ENCODE results near the gene FHIP2A.
"Not testable (repeated sequence)": the region's sequence is repeated elsewhere in the genome, so short reads cannot be mapped to it uniquely, and the experiment has no call there.

The FHIP2A gene

GRCh38 chr10:114855776-114856543 is 34.4 kb downstream of the FHIP2A start:
- H3K36me3 ChIP-seq (ENCODE audit: control insufficient read depth in 1 of 2, insufficient read depth in 2 of 2, low read length in 2 of 2), result peaks cover 22 to 51% of the 10 kb centered on the region in 2 donors
- H3K9me3 ChIP-seq (ENCODE audit: control insufficient read depth in 1 of 2, low read length in 2 of 2), result no peaks in the 10 kb centered on the region
- H3K4me1 ChIP-seq (ENCODE audit: control insufficient read depth in 1 of 2, insufficient read depth in 2 of 2, low read length in 2 of 2), result peaks cover 2 to 8% of the 10 kb centered on the region in 2 donors
- H3K9ac ChIP-seq (ENCODE audit: low read depth in 1 of 2, low read length in 2 of 2), result no peak overlapping the region
- H3K4me3 ChIP-seq (ENCODE audit: low read depth in 1 of 2, low read length in 2 of 2), result no peak overlapping the region
- no peak overlapping the region for H3K27ac ChIP-seq (ENCODE audit: low read depth, low read length)
- no peaks in the 10 kb centered on the region for H3K27me3 ChIP-seq (ENCODE audit: control insufficient read depth in 1 of 2, insufficient read depth in 2 of 2, low read length in 2 of 2)

GRCh38 chr10:114856544-114857287 is 35.1 kb downstream of the FHIP2A start:
- Histone ChIP-seq H3K4me1 (ENCODE audit: control insufficient read depth in 1 of 2, insufficient read depth in 2 of 2, low read length in 2 of 2) (peaks cover 2 to 8% of the 10 kb centered on the region in 2 donors), H3K36me3 (ENCODE audit: control insufficient read depth in 1 of 2, insufficient read depth in 2 of 2, low read length in 2 of 2) (peaks cover 26 to 58% of the 10 kb centered on the region in 2 donors)

GRCh38 chr10:114857288-114857565 is 35.6 kb downstream of the FHIP2A start:
- H3K9ac ChIP-seq (ENCODE audit: low read depth in 1 of 2, low read length in 2 of 2); H3K27ac ChIP-seq (ENCODE audit: low read depth, low read length); H3K27me3 ChIP-seq (ENCODE audit: control insufficient read depth in 1 of 2, insufficient read depth in 2 of 2, low read length in 2 of 2); H3K9me3 ChIP-seq (ENCODE audit: control insufficient read depth in 1 of 2, low read length in 2 of 2); H3K4me1 ChIP-seq (ENCODE audit: control insufficient read depth in 1 of 2, insufficient read depth in 2 of 2, low read length in 2 of 2); H3K4me3 ChIP-seq (ENCODE audit: low read depth in 1 of 2, low read length in 2 of 2): not testable (repeated sequence)
- peaks cover 26 to 58% of the 10 kb centered on the region in 2 donors for H3K36me3 ChIP-seq (ENCODE audit: control insufficient read depth in 1 of 2, insufficient read depth in 2 of 2, low read length in 2 of 2)

More at GRCh38 chr10:114856544-114857287, 35.1 kb downstream of the FHIP2A start:
- no peak overlapping the region for H3K27ac ChIP-seq (ENCODE audit: low read depth, low read length)
- H3K27me3 ChIP-seq (ENCODE audit: control insufficient read depth in 1 of 2, insufficient read depth in 2 of 2, low read length in 2 of 2), result no peaks in the 10 kb centered on the region
- no peaks in the 10 kb centered on the region for H3K9me3 ChIP-seq (ENCODE audit: control insufficient read depth in 1 of 2, low read length in 2 of 2)
- no peak overlapping the region for H3K4me3 ChIP-seq (ENCODE audit: low read depth in 1 of 2, low read length in 2 of 2)
- no peak overlapping the region for H3K9ac ChIP-seq (ENCODE audit: low read depth in 1 of 2, low read length in 2 of 2)

GRCh38 chr10:114857922-114858629 is 36.5 kb downstream of the FHIP2A start:
- no peaks in the 10 kb centered on the region for H3K9me3 ChIP-seq (ENCODE audit: control insufficient read depth in 1 of 2, low read length in 2 of 2)
- H3K4me1 ChIP-seq (ENCODE audit: control insufficient read depth in 1 of 2, insufficient read depth in 2 of 2, low read length in 2 of 2), result peaks cover 2 to 8% of the 10 kb centered on the region in 2 donors
- H3K4me3 ChIP-seq (ENCODE audit: low read depth in 1 of 2, low read length in 2 of 2), result no peak overlapping the region
- no peaks in the 10 kb centered on the region for H3K27me3 ChIP-seq (ENCODE audit: control insufficient read depth in 1 of 2, insufficient read depth in 2 of 2, low read length in 2 of 2)
- peaks cover 29 to 56% of the 10 kb centered on the region in 2 donors for H3K36me3 ChIP-seq (ENCODE audit: control insufficient read depth in 1 of 2, insufficient read depth in 2 of 2, low read length in 2 of 2)
- no peak overlapping the region for H3K9ac ChIP-seq (ENCODE audit: low read depth in 1 of 2, low read length in 2 of 2)
- H3K27ac ChIP-seq (ENCODE audit: low read depth, low read length), result no peak overlapping the region

- Histone ChIP-seq H3K27me3 (ENCODE audit: control insufficient read depth in 1 of 2, insufficient read depth in 2 of 2, low read length in 2 of 2) (no peaks in the 10 kb centered on the region), H3K9me3 (ENCODE audit: control insufficient read depth in 1 of 2, low read length in 2 of 2) (no peaks in the 10 kb centered on the region), H3K27ac (ENCODE audit: low read depth, low read length) (no peak overlapping the region), H3K9ac (ENCODE audit: low read depth in 1 of 2, low read length in 2 of 2) (no peak overlapping the region), H3K4me1 (ENCODE audit: control insufficient read depth in 1 of 2, insufficient read depth in 2 of 2, low read length in 2 of 2) (peaks cover 2 to 8% of the 10 kb centered on the region in 2 donors), H3K36me3 (ENCODE audit: control insufficient read depth in 1 of 2, insufficient read depth in 2 of 2, low read length in 2 of 2) (peaks cover 29 to 56% of the 10 kb centered on the region in 2 donors), H3K4me3 (ENCODE audit: low read depth in 1 of 2, low read length in 2 of 2) (no peak overlapping the region)
Measured at GRCh38 chr10:114859222-114859621, 37.6 kb downstream of the FHIP2A start.

- Histone ChIP-seq H3K4me3 (ENCODE audit: low read depth in 1 of 2, low read length in 2 of 2) (no peak overlapping the region), H3K9ac (ENCODE audit: low read depth in 1 of 2, low read length in 2 of 2) (no peak overlapping the region), H3K36me3 (ENCODE audit: control insufficient read depth in 1 of 2, insufficient read depth in 2 of 2, low read length in 2 of 2) (peaks cover 22 to 30% of the 10 kb centered on the region in 2 donors), H3K27ac (ENCODE audit: low read depth, low read length) (no peak overlapping the region), H3K4me1 (ENCODE audit: control insufficient read depth in 1 of 2, insufficient read depth in 2 of 2, low read length in 2 of 2) (peaks cover 2 to 8% of the 10 kb centered on the region in 2 donors), H3K9me3 (ENCODE audit: control insufficient read depth in 1 of 2, low read length in 2 of 2) (no peaks in the 10 kb centered on the region), H3K27me3 (ENCODE audit: control insufficient read depth in 1 of 2, insufficient read depth in 2 of 2, low read length in 2 of 2) (no peaks in the 10 kb centered on the region)
Measured at GRCh38 chr10:114862456-114862855, 40.9 kb downstream of the FHIP2A start.

- Histone ChIP-seq H3K4me3 (ENCODE audit: low read depth in 1 of 2, low read length in 2 of 2) (no peak overlapping the region), H3K9me3 (ENCODE audit: control insufficient read depth in 1 of 2, low read length in 2 of 2) (no peaks in the 10 kb centered on the region), H3K27me3 (ENCODE audit: control insufficient read depth in 1 of 2, insufficient read depth in 2 of 2, low read length in 2 of 2) (no peaks in the 10 kb centered on the region), H3K4me1 (ENCODE audit: control insufficient read depth in 1 of 2, insufficient read depth in 2 of 2, low read length in 2 of 2) (no peaks in the 10 kb centered on the region), H3K27ac (ENCODE audit: low read depth, low read length) (no peak overlapping the region), H3K9ac (ENCODE audit: low read depth in 1 of 2, low read length in 2 of 2) (no peak overlapping the region), H3K36me3 (ENCODE audit: control insufficient read depth in 1 of 2, insufficient read depth in 2 of 2, low read length in 2 of 2) (peaks cover 4 to 5% of the 10 kb centered on the region in 2 donors)
Measured at GRCh38 chr10:114867365-114867764, 45.8 kb downstream of the FHIP2A start.

GRCh38 chr10:114868870-114869519 is 47.4 kb downstream of the FHIP2A start:
- no peaks in the 10 kb centered on the region for H3K9me3 ChIP-seq (ENCODE audit: control insufficient read depth in 1 of 2, low read length in 2 of 2)
- H3K27me3 ChIP-seq (ENCODE audit: control insufficient read depth in 1 of 2, insufficient read depth in 2 of 2, low read length in 2 of 2), result no peaks in the 10 kb centered on the region
- H3K27ac ChIP-seq (ENCODE audit: low read depth, low read length), result no peak overlapping the region
- no peaks in the 10 kb centered on the region for H3K36me3 ChIP-seq (ENCODE audit: control insufficient read depth in 1 of 2, insufficient read depth in 2 of 2, low read length in 2 of 2)
- H3K4me3 ChIP-seq (ENCODE audit: low read depth in 1 of 2, low read length in 2 of 2), result no peak overlapping the region
- H3K9ac ChIP-seq (ENCODE audit: low read depth in 1 of 2, low read length in 2 of 2), result no peak overlapping the region
- H3K4me1 ChIP-seq (ENCODE audit: control insufficient read depth in 1 of 2, insufficient read depth in 2 of 2, low read length in 2 of 2), result no peaks in the 10 kb centered on the region

GRCh38 chr10:114869520-114869892 is 47.9 kb downstream of the FHIP2A start:
- Histone ChIP-seq H3K9ac (ENCODE audit: low read depth in 1 of 2, low read length in 2 of 2) (no peak overlapping the region), H3K27ac (ENCODE audit: low read depth, low read length) (no peak overlapping the region), H3K4me3 (ENCODE audit: low read depth in 1 of 2, low read length in 2 of 2) (no peak overlapping the region), H3K36me3 (ENCODE audit: control insufficient read depth in 1 of 2, insufficient read depth in 2 of 2, low read length in 2 of 2) (no peaks in the 10 kb centered on the region), H3K9me3 (ENCODE audit: control insufficient read depth in 1 of 2, low read length in 2 of 2) (no peaks in the 10 kb centered on the region), H3K4me1 (ENCODE audit: control insufficient read depth in 1 of 2, insufficient read depth in 2 of 2, low read length in 2 of 2) (no peaks in the 10 kb centered on the region), H3K27me3 (ENCODE audit: control insufficient read depth in 1 of 2, insufficient read depth in 2 of 2, low read length in 2 of 2) (no peaks in the 10 kb centered on the region)

GRCh38 chr10:114870486-114870885 is 48.9 kb downstream of the FHIP2A start:
- Histone ChIP-seq H3K4me3 (ENCODE audit: low read depth in 1 of 2, low read length in 2 of 2) (no peak overlapping the region), H3K9me3 (ENCODE audit: control insufficient read depth in 1 of 2, low read length in 2 of 2) (no peaks in the 10 kb centered on the region), H3K27ac (ENCODE audit: low read depth, low read length) (no peak overlapping the region), H3K9ac (ENCODE audit: low read depth in 1 of 2, low read length in 2 of 2) (no peak overlapping the region), H3K27me3 (ENCODE audit: control insufficient read depth in 1 of 2, insufficient read depth in 2 of 2, low read length in 2 of 2) (no peaks in the 10 kb centered on the region), H3K36me3 (ENCODE audit: control insufficient read depth in 1 of 2, insufficient read depth in 2 of 2, low read length in 2 of 2) (no peaks in the 10 kb centered on the region), H3K4me1 (ENCODE audit: control insufficient read depth in 1 of 2, insufficient read depth in 2 of 2, low read length in 2 of 2) (no peaks in the 10 kb centered on the region)
